GM12878 (cell line): ENCODE results near the gene VAV2. TPM values are rescaled to one million over a fixed set of nuclear protein-coding genes. Genes with fewer than 3 reads are reported as not detected.

Experiments
- ATAC-seq: fragments of 200-7000 bp; cut with Tn5 transposase; 3 replicates; pipeline ENCODE4 v1.9.1; 2020; ENCODE audit warnings: mild to moderate bottlenecking, moderate library complexity
- BruUV-seq: library from RNA; stranded (reverse); fragments of 400-500 nt; replicated peaks from 2 replicates; lab custom pipeline; 2021; lab: Mats Ljungman, UMichigan
- CTCF ChIA-PET: fragments of 300-600 bp; sonication (Branson Sonifier 250); formaldehyde crosslinking; extraction: SDS; loops from one replicate; lab custom pipeline; 2021; ENCODE audit warnings: inconsistent platforms; lab: Yijun Ruan, JAX
- POLR2A ChIA-PET: fragments of 350-600 bp; formaldehyde crosslinking; extraction: SDS; loops from one replicate; lab custom pipeline; 2021; ENCODE audit warnings: inconsistent platforms; lab: Charles Lee
- RAD21 ChIA-PET: fragments of 300-600 bp; sonication (Branson Sonifier 250); formaldehyde crosslinking; loops from one replicate; lab custom pipeline; 2023; ENCODE audit warnings: antibody characterized with exemption; ENCODE audit not compliant: unreplicated experiment; lab: Charles Lee
- SMC1A ChIA-PET: fragments of 300-600 bp; sonication (Branson Sonifier 250); formaldehyde crosslinking; loops from one replicate; lab custom pipeline; 2023; ENCODE audit not compliant: unreplicated experiment, uncharacterized antibody; lab: Charles Lee
- DNase-seq: peaks from one replicate; pipeline ENCODE4 v3.0.0-alpha.2; 2011; ENCODE audit warnings: low read depth, low spot score
- FAIRE-seq: peaks from 3 replicates; lab custom pipeline; 2011; peaks lifted over from hg19 to GRCh38; lab: Jason Lieb, UNC
- H2AFZ ChIP-seq: 2 replicates; pipeline ENCODE4 v1.6.0; 2011; ENCODE audit warnings: low read depth, low read length, control low read depth; ENCODE audit not compliant: control insufficient read depth
- H3K27ac ChIP-seq: 2 replicates; pipeline ENCODE4 v1.5.1; 2011; ENCODE audit warnings: control low read depth; ENCODE audit not compliant: control insufficient read depth, insufficient read depth
- H3K27me3 ChIP-seq, 2 experiments: replicated peaks in 1 of 2; 2 replicates each; pipeline versions ENCODE4 v1.6.0 to v1.6.1; 2011; ENCODE audit warnings: low read length in 1 of 2; ENCODE audit not compliant: control insufficient read depth in 2 of 2, insufficient read depth in 2 of 2
- H3K36me3 ChIP-seq, 2 experiments: 2 replicates each; pipeline ENCODE4 v1.5.1; 2011; ENCODE audit warnings: low read length in 1 of 2; ENCODE audit not compliant: control insufficient read depth in 2 of 2, insufficient read depth in 2 of 2
- H3K4me1 ChIP-seq: 2 replicates; pipeline ENCODE4 v1.6.1; 2011; ENCODE audit warnings: mild to moderate bottlenecking, low read length, moderate library complexity, mixed read lengths; ENCODE audit not compliant: control insufficient read depth, insufficient read depth
- H3K4me2 ChIP-seq: 2 replicates; pipeline ENCODE4 v1.6.0; 2011; ENCODE audit warnings: control low read depth; ENCODE audit not compliant: control insufficient read depth, insufficient read depth
- H3K4me3 ChIP-seq: fragments of 200-600 bp; sonication (generic); 2 replicates; pipeline ENCODE4 v1.5.1; 2016
- H3K79me2 ChIP-seq: 2 replicates; pipeline ENCODE4 v1.6.0; 2011; ENCODE audit warnings: low read length; ENCODE audit not compliant: control insufficient read depth, insufficient read depth
- H3K9ac ChIP-seq: 2 replicates; pipeline ENCODE4 v1.8.0; 2011; ENCODE audit warnings: low read length, control low read depth, mixed read lengths; ENCODE audit not compliant: control insufficient read depth, insufficient read depth
- H3K9me3 ChIP-seq: replicated peaks from 3 replicates; pipeline ENCODE4 v1.5.1; 2011; ENCODE audit warnings: mild to moderate bottlenecking, low read length; ENCODE audit not compliant: control insufficient read depth, insufficient read depth
- H4K20me1 ChIP-seq: 2 replicates; pipeline ENCODE4 v1.6.0; 2011; ENCODE audit not compliant: control insufficient read depth, insufficient read depth
- IRF4 ChIP-seq: IDR thresholded peaks from 2 replicates; pipeline ENCODE4 v1.6.1; 2011; ENCODE audit warnings: low read depth, low read length
- RCOR1 ChIP-seq: conservative IDR thresholded peaks from 2 replicates; pipeline ENCODE4 v1.6.1; 2012; ENCODE audit warnings: low read depth, low read length, improper control_type of control experiment
- TARDBP ChIP-seq: IDR thresholded peaks from 2 replicates; pipeline ENCODE4 v1.6.1; 2016; ENCODE audit warnings: borderline replicate concordance
- WRNIP1 ChIP-seq: IDR thresholded peaks from 2 replicates; pipeline ENCODE4 v1.6.1; 2011; ENCODE audit warnings: low read depth, low read length, improper control_type of control experiment, borderline replicate concordance
- YY1 ChIP-seq: IDR thresholded peaks from 2 replicates; pipeline ENCODE4 v1.6.1; 2011; ENCODE audit warnings: low read depth, mild to moderate bottlenecking, low read length
- ZNF622 ChIP-seq: fragments of 450-650 bp; IDR thresholded peaks from 2 replicates; pipeline ENCODE4 v1.6.1; 2017; ENCODE audit warnings: mild to moderate bottlenecking, inconsistent platforms
- WGBS: methylation state at CpG from one replicate; pipeline ENCODE4 v1.1.6; 2016; ENCODE audit warnings: low lambda C conversion rate; ENCODE audit not compliant: insufficient replicate concordance, insufficient coverage; ENCODE audit errors: missing lambda C conversion rate; 5-methylcytosine and 5-hydroxymethylcytosine counted together
- in situ Hi-C: fragments of 300-500 bp; cut with MboI; formaldehyde crosslinking; loops from 9 replicates; pipeline ENCODE4 v1.14.3; 2018; ENCODE audit warnings: mixed read lengths
- intact Hi-C: fragments of 100-400 bp; cut with micrococcal nuclease; formaldehyde crosslinking; loops from one replicate; pipeline ENCODE4 v1.14.2; 2022; ENCODE audit not compliant: unreplicated experiment
- polyA plus RNA-seq, 11 experiments: library from polyadenylated mRNA; depleted of rRNA in 4 of 11; unstranded in 6 of 11; stranded (reverse) in 5 of 11; fragments of >200 nt; fragmentation: Nextera tagmentation in 4 of 11; fragmentation: Illumina TruSeq in 1 of 11; extraction: Ambion mirVana in 4 of 11; extraction: Trizol in 1 of 11; gene quantifications; 1 replicate in 1 of 11; 2 replicates in 10 of 11; pipeline versions ENCODE4 v1.2.1 to v1.2.3, GENCODE V29; 2011 to 2016; ENCODE audit warnings: inconsistent platforms in 2 of 11, missing spikeins in 2 of 11, low read depth in 1 of 11
- total RNA-seq, 4 experiments: library from RNA; depleted of rRNA in 3 of 4; stranded (reverse); fragments of >200 nt in 3 of 4; fragmentation: Illumina TruSeq in 1 of 4; extraction: Trizol in 1 of 4; gene quantifications; 2 replicates each; pipeline versions ENCODE4 v1.2.1 to v1.2.3, GENCODE V29; 2013 to 2021
- TF ChIP-seq, protein P1 (sequence below): IDR thresholded peaks from 2 replicates; pipeline ENCODE4 v1.6.1; 2012; ENCODE audit warnings: low read depth, low read length, improper control_type of control experiment
- TF ChIP-seq, protein P2 (sequence below): fragments of 450-650 bp; IDR thresholded peaks from 2 replicates; pipeline ENCODE4 v1.6.1; 2014; ENCODE audit warnings: mild to moderate bottlenecking
- TF ChIP-seq, protein P3 (sequence below): fragments of 450-650 bp; IDR thresholded peaks from 2 replicates; pipeline ENCODE4 v1.6.1; 2017; ENCODE audit warnings: mild to moderate bottlenecking
- TF ChIP-seq, protein P4 (sequence below): fragments of 450-650 bp; formaldehyde crosslinking; IDR thresholded peaks from 2 replicates; pipeline ENCODE4 v1.5.0; 2022; ENCODE audit warnings: mild to moderate bottlenecking, missing genetic modification characterization
- TF ChIP-seq, protein P5 (sequence below): fragments of 450-650 bp; formaldehyde crosslinking; IDR thresholded peaks from 2 replicates; pipeline ENCODE4 v1.4.0; 2020; ENCODE audit warnings: mild to moderate bottlenecking, moderate library complexity
- TF ChIP-seq, protein P6 (sequence below): IDR thresholded peaks from 2 replicates; pipeline ENCODE4 v1.6.1; 2012; ENCODE audit warnings: low read length, inconsistent platforms

The VAV2 gene
- total and polyA plus RNA-seq, 10 of the 15 experiments (the other 5 are each of a cell fraction or from before 2014, with no cell fraction given): 0.13 to 43.9 (median 16.9) TPM

DNA sequence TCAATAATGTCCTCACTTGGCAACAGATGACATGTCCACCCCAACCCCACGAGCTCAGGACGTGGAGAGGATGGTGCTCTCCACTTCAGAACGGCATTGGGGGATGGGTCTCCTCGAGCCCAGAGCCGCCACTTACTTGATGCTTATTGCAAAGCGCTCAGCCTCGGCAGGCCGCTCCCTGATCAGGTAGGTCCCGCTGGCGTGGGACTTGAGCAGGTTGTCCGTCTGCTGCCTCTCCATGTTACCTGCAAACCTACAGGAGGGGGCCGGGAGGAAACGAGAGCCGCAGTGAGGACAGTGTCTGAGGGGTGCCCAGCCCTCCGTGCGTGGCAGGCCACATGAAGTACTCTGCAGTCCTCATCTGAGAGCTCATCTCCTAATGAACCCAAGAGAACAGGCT lies 217.3 kb downstream of the VAV2 start:
- no peak overlapping the region for H3K4me2 ChIP-seq
- no peaks in the 10 kb centered on the region for H3K27me3 ChIP-seq
- 98% methylated on average over 16 of the region's 16 CpGs for WGBS
- H3K27ac ChIP-seq: no peak overlapping the region
- SMC1A ChIA-PET: no interaction called here
- H4K20me1 ChIP-seq: no peaks in the 10 kb centered on the region
- TF ChIP-seq, protein P1, sequence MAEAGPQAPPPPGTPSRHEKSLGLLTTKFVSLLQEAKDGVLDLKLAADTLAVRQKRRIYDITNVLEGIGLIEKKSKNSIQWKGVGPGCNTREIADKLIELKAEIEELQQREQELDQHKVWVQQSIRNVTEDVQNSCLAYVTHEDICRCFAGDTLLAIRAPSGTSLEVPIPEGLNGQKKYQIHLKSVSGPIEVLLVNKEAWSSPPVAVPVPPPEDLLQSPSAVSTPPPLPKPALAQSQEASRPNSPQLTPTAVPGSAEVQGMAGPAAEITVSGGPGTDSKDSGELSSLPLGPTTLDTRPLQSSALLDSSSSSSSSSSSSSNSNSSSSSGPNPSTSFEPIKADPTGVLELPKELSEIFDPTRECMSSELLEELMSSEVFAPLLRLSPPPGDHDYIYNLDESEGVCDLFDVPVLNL: no peak
- no peak for TF ChIP-seq TARDBP
- TF ChIP-seq IRF4: no peak
- TF ChIP-seq, protein P2, sequence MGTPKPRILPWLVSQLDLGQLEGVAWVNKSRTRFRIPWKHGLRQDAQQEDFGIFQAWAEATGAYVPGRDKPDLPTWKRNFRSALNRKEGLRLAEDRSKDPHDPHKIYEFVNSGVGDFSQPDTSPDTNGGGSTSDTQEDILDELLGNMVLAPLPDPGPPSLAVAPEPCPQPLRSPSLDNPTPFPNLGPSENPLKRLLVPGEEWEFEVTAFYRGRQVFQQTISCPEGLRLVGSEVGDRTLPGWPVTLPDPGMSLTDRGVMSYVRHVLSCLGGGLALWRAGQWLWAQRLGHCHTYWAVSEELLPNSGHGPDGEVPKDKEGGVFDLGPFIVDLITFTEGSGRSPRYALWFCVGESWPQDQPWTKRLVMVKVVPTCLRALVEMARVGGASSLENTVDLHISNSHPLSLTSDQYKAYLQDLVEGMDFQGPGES: no peak
- TF ChIP-seq, protein P3, sequence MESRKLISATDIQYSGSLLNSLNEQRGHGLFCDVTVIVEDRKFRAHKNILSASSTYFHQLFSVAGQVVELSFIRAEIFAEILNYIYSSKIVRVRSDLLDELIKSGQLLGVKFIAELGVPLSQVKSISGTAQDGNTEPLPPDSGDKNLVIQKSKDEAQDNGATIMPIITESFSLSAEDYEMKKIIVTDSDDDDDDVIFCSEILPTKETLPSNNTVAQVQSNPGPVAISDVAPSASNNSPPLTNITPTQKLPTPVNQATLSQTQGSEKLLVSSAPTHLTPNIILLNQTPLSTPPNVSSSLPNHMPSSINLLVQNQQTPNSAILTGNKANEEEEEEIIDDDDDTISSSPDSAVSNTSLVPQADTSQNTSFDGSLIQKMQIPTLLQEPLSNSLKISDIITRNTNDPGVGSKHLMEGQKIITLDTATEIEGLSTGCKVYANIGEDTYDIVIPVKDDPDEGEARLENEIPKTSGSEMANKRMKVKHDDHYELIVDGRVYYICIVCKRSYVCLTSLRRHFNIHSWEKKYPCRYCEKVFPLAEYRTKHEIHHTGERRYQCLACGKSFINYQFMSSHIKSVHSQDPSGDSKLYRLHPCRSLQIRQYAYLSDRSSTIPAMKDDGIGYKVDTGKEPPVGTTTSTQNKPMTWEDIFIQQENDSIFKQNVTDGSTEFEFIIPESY: no peak
- TF ChIP-seq YY1: no peak
- TF ChIP-seq ZNF622: no peak
- TF ChIP-seq RCOR1: no peak
- TF ChIP-seq, protein P4, sequence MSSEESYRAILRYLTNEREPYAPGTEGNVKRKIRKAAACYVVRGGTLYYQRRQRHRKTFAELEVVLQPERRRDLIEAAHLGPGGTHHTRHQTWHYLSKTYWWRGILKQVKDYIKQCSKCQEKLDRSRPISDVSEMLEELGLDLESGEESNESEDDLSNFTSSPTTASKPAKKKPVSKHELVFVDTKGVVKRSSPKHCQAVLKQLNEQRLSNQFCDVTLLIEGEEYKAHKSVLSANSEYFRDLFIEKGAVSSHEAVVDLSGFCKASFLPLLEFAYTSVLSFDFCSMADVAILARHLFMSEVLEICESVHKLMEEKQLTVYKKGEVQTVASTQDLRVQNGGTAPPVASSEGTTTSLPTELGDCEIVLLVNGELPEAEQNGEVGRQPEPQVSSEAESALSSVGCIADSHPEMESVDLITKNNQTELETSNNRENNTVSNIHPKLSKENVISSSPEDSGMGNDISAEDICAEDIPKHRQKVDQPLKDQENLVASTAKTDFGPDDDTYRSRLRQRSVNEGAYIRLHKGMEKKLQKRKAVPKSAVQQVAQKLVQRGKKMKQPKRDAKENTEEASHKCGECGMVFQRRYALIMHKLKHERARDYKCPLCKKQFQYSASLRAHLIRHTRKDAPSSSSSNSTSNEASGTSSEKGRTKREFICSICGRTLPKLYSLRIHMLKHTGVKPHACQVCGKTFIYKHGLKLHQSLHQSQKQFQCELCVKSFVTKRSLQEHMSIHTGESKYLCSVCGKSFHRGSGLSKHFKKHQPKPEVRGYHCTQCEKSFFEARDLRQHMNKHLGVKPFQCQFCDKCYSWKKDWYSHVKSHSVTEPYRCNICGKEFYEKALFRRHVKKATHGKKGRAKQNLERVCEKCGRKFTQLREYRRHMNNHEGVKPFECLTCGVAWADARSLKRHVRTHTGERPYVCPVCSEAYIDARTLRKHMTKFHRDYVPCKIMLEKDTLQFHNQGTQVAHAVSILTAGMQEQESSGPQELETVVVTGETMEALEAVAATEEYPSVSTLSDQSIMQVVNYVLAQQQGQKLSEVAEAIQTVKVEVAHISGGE (CRISPR knock-in tag): no peak
- TF ChIP-seq, protein P5, sequence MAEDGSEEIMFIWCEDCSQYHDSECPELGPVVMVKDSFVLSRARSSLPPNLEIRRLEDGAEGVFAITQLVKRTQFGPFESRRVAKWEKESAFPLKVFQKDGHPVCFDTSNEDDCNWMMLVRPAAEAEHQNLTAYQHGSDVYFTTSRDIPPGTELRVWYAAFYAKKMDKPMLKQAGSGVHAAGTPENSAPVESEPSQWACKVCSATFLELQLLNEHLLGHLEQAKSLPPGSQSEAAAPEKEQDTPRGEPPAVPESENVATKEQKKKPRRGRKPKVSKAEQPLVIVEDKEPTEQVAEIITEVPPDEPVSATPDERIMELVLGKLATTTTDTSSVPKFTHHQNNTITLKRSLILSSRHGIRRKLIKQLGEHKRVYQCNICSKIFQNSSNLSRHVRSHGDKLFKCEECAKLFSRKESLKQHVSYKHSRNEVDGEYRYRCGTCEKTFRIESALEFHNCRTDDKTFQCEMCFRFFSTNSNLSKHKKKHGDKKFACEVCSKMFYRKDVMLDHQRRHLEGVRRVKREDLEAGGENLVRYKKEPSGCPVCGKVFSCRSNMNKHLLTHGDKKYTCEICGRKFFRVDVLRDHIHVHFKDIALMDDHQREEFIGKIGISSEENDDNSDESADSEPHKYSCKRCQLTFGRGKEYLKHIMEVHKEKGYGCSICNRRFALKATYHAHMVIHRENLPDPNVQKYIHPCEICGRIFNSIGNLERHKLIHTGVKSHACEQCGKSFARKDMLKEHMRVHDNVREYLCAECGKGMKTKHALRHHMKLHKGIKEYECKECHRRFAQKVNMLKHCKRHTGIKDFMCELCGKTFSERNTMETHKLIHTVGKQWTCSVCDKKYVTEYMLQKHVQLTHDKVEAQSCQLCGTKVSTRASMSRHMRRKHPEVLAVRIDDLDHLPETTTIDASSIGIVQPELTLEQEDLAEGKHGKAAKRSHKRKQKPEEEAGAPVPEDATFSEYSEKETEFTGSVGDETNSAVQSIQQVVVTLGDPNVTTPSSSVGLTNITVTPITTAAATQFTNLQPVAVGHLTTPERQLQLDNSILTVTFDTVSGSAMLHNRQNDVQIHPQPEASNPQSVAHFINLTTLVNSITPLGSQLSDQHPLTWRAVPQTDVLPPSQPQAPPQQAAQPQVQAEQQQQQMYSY (CRISPR knock-in tag): no peak
- no peak for TF ChIP-seq WRNIP1
- TF ChIP-seq, protein P6, sequence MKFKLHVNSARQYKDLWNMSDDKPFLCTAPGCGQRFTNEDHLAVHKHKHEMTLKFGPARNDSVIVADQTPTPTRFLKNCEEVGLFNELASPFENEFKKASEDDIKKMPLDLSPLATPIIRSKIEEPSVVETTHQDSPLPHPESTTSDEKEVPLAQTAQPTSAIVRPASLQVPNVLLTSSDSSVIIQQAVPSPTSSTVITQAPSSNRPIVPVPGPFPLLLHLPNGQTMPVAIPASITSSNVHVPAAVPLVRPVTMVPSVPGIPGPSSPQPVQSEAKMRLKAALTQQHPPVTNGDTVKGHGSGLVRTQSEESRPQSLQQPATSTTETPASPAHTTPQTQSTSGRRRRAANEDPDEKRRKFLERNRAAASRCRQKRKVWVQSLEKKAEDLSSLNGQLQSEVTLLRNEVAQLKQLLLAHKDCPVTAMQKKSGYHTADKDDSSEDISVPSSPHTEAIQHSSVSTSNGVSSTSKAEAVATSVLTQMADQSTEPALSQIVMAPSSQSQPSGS: no peak
- CTCF ChIA-PET: interaction anchor here (2.2 kb wide), 1 partner anchor 219 kb away, joined by 6 read pairs; no protein-coding TSS in a partner anchor
- ATAC-seq: no peak
- FAIRE-seq: no peak
- in situ Hi-C loops (no loop called here), intact Hi-C loops (no loop called here)
- H3K79me2 ChIP-seq: no peaks in the 10 kb centered on the region
- H3K36me3 ChIP-seq: peaks cover 9 to 39% of the 10 kb centered on the region in 2 experiments; a peak in 3 of 4 replicates
- H3K4me1 ChIP-seq: no peaks in the 10 kb centered on the region
- H3K9me3 ChIP-seq: peaks cover 5% of the 10 kb centered on the region; the same call in 1 of the 3 replicates
- no peak overlapping the region for H3K9ac ChIP-seq
- H3K4me3 ChIP-seq: no peak overlapping the region
- RAD21 ChIA-PET: no interaction called here
- BruUV-seq: no TSS peak
- DNase-seq: no peak
- no peak overlapping the region for H2AFZ ChIP-seq
- POLR2A ChIA-PET: no interaction called here
